HFFc6 (cell line): ENCODE data around the gene FOXI2. TPM values are rescaled to one million over a fixed set of nuclear protein-coding genes. Genes with fewer than 3 reads are reported as not detected.

ENCODE experiments used
- DNase-seq: peaks from one replicate; pipeline ENCODE4 v3.0.0-alpha.2; 2018
- H3K27ac Mint-ChIP-seq: 2 replicates; pipeline ENCODE4 v1.8.0; 2020; ENCODE audit warnings: mild to moderate bottlenecking, mixed read lengths
- H3K27me3 Mint-ChIP-seq: 2 replicates; pipeline ENCODE4 v1.8.0; 2021; ENCODE audit warnings: mild to moderate bottlenecking, moderate library complexity, mixed read lengths; ENCODE audit not compliant: insufficient read depth
- H3K36me3 Mint-ChIP-seq: 2 replicates; pipeline ENCODE4 v1.8.0; 2021; ENCODE audit warnings: low read depth, mixed read lengths
- H3K4me1 Mint-ChIP-seq: 2 replicates; pipeline ENCODE4 v1.8.0; 2020; ENCODE audit warnings: low read depth, mixed read lengths
- H3K4me3 Mint-ChIP-seq: 2 replicates; pipeline ENCODE4 v1.8.0; 2020; ENCODE audit warnings: mild to moderate bottlenecking, moderate library complexity, mixed read lengths
- H3K9me3 Mint-ChIP-seq: 2 replicates; pipeline ENCODE4 v1.8.0; 2020; ENCODE audit warnings: mild to moderate bottlenecking, mixed read lengths
- CTCF ChIP-seq: fragments of 200-600 bp; sonication (generic); IDR thresholded peaks from 2 replicates; pipeline ENCODE4 v1.5.0; 2021; ENCODE audit warnings: antibody characterized with exemption, mild to moderate bottlenecking
- total RNA-seq, 6 experiments: library from RNA; stranded (reverse); fragmentation: NEBNext Ultra II Directional; extraction: Animal tissue kit (Norgen Biotek cat#: 25700); gene quantifications; 2 replicates in 1 of 6; 3 replicates in 5 of 6; pipeline ENCODE4 v1.2.3, GENCODE V29; 2021

FOXI2 gene
- total RNA-seq, 6 experiments from 2014 or later = not detected

- no peaks in the 10 kb centered on the region for H3K4me1 Mint-ChIP-seq
- peaks cover 59% of the 10 kb centered on the region for H3K9me3 Mint-ChIP-seq
- H3K36me3 Mint-ChIP-seq = no peaks in the 10 kb centered on the region; the same call in 1 of the 2 replicates
- H3K4me3 Mint-ChIP-seq = no peak overlapping the region
- DNase-seq = no peak
- no peak for TF ChIP-seq CTCF
- peaks cover 1% of the 10 kb centered on the region; the same call in 1 of the 2 replicates for H3K27me3 Mint-ChIP-seq
- no peak overlapping the region for H3K27ac Mint-ChIP-seq
Observed at GRCh38 chr10:127743205-127743604, 6.2 kb downstream of the FOXI2 start.

GRCh38 chr10:127744956-127745355, 8.0 kb downstream of the FOXI2 start:
- no peak overlapping the region for H3K4me3 Mint-ChIP-seq

GRCh38 chr10:127745861-127746260, 8.9 kb downstream of the FOXI2 start:
- H3K9me3 Mint-ChIP-seq = peaks cover 58% of the 10 kb centered on the region
- no peak for TF ChIP-seq CTCF
- H3K27ac Mint-ChIP-seq = no peak overlapping the region
- H3K27me3 Mint-ChIP-seq = peaks cover under 1% of the 10 kb centered on the region; the same call in 1 of the 2 replicates
- DNase-seq = no peak
- H3K4me3 Mint-ChIP-seq = no peak overlapping the region
- no peaks in the 10 kb centered on the region for H3K4me1 Mint-ChIP-seq
- H3K36me3 Mint-ChIP-seq = no peaks in the 10 kb centered on the region; the same call in 1 of the 2 replicates

More at GRCh38 chr10:127744956-127745355, 8.0 kb downstream of the FOXI2 start:
- no peak for DNase-seq
- Mint-ChIP-seq H3K36me3 (no peaks in the 10 kb centered on the region; the same call in 1 of the 2 replicates), H3K9me3 (peaks cover 64% of the 10 kb centered on the region), H3K4me1 (no peaks in the 10 kb centered on the region), H3K27ac (no peak overlapping the region), H3K27me3 (peaks cover 1% of the 10 kb centered on the region; the same call in 1 of the 2 replicates)
- no peak for TF ChIP-seq CTCF

GRCh38 chr10:127755753-127756152, 18.8 kb downstream of the FOXI2 start:
- H3K9me3 Mint-ChIP-seq = peaks cover 45% of the 10 kb centered on the region
- no peak overlapping the region for H3K27ac Mint-ChIP-seq
- no peak for TF ChIP-seq CTCF
- H3K27me3 Mint-ChIP-seq = no peaks in the 10 kb centered on the region
- H3K36me3 Mint-ChIP-seq = peaks cover 6% of the 10 kb centered on the region; the same call in 1 of the 2 replicates
- H3K4me1 Mint-ChIP-seq = no peaks in the 10 kb centered on the region
- no peak for DNase-seq
- no peak overlapping the region for H3K4me3 Mint-ChIP-seq

- no peak for DNase-seq
- Mint-ChIP-seq H3K4me3 (no peak overlapping the region), H3K27me3 (no peaks in the 10 kb centered on the region), H3K4me1 (no peaks in the 10 kb centered on the region), H3K27ac (no peak overlapping the region), H3K36me3 (peaks cover 6% of the 10 kb centered on the region; the same call in 1 of the 2 replicates), H3K9me3 (peaks cover 41% of the 10 kb centered on the region)
- TF ChIP-seq CTCF = no peak
Observed at GRCh38 chr10:127756264-127756663, 19.3 kb downstream of the FOXI2 start.
